Measurements from ENCODE around the gene HPCA. TPM values are rescaled to one million over a fixed set of nuclear protein-coding genes. Genes with fewer than 3 reads are reported as not detected.
A peak's percentile ranks its signal among the peaks of the same experiment; 100 is the strongest.

HPCA gene
- total RNA-seq, 1 donor from 2014 or later, result 1.0 TPM

GRCh38 chr1:32859915-32860314 is 26.4 kb upstream of the HPCA start:
- Mint-ChIP-seq H3K36me3 (peaks cover 17% of the 10 kb centered on the region), H3K27me3 (no peaks in the 10 kb centered on the region), H3K4me3 (no peak overlapping the region)

DNA sequence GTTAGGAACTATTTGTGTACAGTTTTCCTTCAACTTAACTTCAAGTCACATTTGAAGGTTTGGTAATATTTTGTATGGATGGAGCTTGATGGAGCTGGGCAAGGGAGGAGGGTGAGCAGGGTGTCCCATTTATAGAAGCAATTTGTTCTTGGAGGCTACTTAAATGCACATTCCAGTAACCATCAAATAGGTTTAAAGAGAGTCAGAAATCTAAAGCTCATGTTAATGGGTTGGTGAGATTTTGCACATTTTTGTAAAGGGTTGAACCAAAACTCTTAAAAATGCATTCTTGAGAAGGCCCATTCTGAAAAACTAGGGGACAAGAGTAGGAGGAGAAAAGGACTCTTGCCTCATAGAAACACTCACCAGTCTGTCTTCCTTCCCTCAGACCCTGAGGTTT is 25.7 kb upstream of the HPCA start:
- Mint-ChIP-seq H3K9me3 (no peaks in the 10 kb centered on the region), H3K36me3 (peaks cover 17% of the 10 kb centered on the region), H3K27me3 (no peaks in the 10 kb centered on the region), H3K27ac (no peak overlapping the region), H3K4me1 (ENCODE audit: unreplicated experiment) (peaks cover 7% of the 10 kb centered on the region), H3K4me3 (no peak overlapping the region)
- TF ChIP-seq, protein P1, sequence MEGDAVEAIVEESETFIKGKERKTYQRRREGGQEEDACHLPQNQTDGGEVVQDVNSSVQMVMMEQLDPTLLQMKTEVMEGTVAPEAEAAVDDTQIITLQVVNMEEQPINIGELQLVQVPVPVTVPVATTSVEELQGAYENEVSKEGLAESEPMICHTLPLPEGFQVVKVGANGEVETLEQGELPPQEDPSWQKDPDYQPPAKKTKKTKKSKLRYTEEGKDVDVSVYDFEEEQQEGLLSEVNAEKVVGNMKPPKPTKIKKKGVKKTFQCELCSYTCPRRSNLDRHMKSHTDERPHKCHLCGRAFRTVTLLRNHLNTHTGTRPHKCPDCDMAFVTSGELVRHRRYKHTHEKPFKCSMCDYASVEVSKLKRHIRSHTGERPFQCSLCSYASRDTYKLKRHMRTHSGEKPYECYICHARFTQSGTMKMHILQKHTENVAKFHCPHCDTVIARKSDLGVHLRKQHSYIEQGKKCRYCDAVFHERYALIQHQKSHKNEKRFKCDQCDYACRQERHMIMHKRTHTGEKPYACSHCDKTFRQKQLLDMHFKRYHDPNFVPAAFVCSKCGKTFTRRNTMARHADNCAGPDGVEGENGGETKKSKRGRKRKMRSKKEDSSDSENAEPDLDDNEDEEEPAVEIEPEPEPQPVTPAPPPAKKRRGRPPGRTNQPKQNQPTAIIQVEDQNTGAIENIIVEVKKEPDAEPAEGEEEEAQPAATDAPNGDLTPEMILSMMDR (conservative IDR thresholded peaks at IDR 0.05), result no peak
- no peak for DNase-seq (ENCODE audit: extremely low spot score, unreplicated experiment)

More at GRCh38 chr1:32859915-32860314, 26.4 kb upstream of the HPCA start:
- TF ChIP-seq, protein P1 (conservative IDR thresholded peaks at IDR 0.05), result no peak
- H3K4me1 Mint-ChIP-seq (ENCODE audit: unreplicated experiment), result peaks cover 7% of the 10 kb centered on the region
- no peaks in the 10 kb centered on the region for H3K9me3 Mint-ChIP-seq
- no peak overlapping the region for H3K27ac Mint-ChIP-seq
- peak; percentile 16 for DNase-seq (ENCODE audit: extremely low spot score, unreplicated experiment)

DNA sequence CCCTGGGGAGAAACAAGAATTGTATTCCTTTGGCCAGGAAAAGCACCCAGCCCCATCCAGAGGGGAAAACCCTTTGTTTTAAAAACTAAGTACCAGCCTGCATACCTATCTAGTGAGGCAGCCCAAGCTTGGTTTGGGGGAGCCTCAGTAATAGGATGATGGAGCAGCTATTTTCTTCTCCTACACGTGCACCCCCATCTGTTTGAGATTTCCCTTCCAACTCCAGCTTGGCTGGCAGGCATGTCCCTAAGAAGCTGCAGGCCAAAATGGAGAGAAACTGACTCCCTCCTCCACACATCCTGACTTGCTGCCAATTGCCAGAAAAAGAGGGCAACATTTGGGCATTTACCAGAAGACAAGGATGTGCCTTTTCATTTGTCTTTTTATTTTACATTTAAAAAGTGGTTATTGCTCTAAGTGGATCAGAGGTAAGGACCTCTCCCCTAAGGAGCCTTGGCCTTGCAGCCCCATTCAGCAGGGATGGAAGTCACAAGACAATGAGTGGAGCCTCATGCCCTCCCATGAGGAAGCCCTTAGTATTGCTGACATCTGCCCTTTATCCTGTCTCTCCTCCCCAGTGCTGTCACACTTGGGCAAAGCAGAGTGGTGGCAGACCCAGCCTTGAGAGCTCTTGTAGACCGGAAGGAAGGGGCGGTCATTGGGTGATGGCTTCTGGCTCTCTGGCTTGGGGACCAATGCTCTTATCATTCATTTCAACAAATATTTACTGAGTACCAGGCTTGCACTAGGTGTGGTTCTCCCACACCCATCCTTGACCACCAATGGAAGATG is 24.2 kb upstream of the HPCA start:
- DNase-seq (ENCODE audit: extremely low spot score, unreplicated experiment), result peak; percentile 16
- H3K9me3 Mint-ChIP-seq, result no peaks in the 10 kb centered on the region
- H3K27ac Mint-ChIP-seq, result no peak overlapping the region
- TF ChIP-seq, protein P1 (conservative IDR thresholded peaks at IDR 0.05), result no peak
- H3K36me3 Mint-ChIP-seq, result peaks cover 18% of the 10 kb centered on the region
- peaks cover 11% of the 10 kb centered on the region for H3K4me1 Mint-ChIP-seq (ENCODE audit: unreplicated experiment)
- H3K27me3 Mint-ChIP-seq, result no peaks in the 10 kb centered on the region
- H3K4me3 Mint-ChIP-seq, result no peak overlapping the region

- DNase-seq (ENCODE audit: extremely low spot score, unreplicated experiment), result no peak
- Mint-ChIP-seq H3K4me3 (no peak overlapping the region), H3K9me3 (no peaks in the 10 kb centered on the region), H3K36me3 (peaks cover 21% of the 10 kb centered on the region), H3K27me3 (no peaks in the 10 kb centered on the region), H3K4me1 (ENCODE audit: unreplicated experiment) (peaks cover 11% of the 10 kb centered on the region), H3K27ac (peak overlapping the region; percentile 64)
- TF ChIP-seq, protein P1 (conservative IDR thresholded peaks at IDR 0.05), result no peak
Measured at GRCh38 chr1:32863218-32863880, 22.9 kb upstream of the HPCA start.

DNA sequence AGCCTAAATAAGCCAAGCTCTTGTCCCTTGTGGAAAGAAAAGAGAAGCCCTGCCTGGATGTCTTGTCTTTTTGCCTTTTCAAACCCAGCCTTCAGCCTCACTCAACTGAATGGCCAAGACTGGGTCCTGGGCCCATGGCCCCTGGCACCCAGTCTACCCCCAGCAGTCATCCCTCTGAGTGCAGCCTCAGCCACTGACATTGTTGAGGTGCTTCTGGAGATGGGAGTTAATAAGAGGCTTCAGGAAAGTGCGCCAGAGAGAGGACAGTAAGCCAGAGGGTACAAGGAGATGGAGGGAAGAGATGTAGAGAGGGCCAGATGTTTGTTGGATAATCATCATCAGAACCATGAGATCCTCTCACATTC is 22.4 kb upstream of the HPCA start:
- Mint-ChIP-seq H3K27ac (peak overlapping the region; percentile 64), H3K4me3 (no peak overlapping the region)

More for the DNA sequence above, 22.4 kb upstream of the HPCA start:
- TF ChIP-seq, protein P1 (conservative IDR thresholded peaks at IDR 0.05), result no peak
- H3K9me3 Mint-ChIP-seq, result no peaks in the 10 kb centered on the region
- peaks cover 26% of the 10 kb centered on the region for H3K36me3 Mint-ChIP-seq
- DNase-seq (ENCODE audit: extremely low spot score, unreplicated experiment), result peak; percentile 27
- peaks cover 11% of the 10 kb centered on the region for H3K4me1 Mint-ChIP-seq (ENCODE audit: unreplicated experiment)
- peaks cover 2% of the 10 kb centered on the region for H3K27me3 Mint-ChIP-seq

Measured in type B pancreatic cell (in vitro differentiated cells).